A549 (cell line): ENCODE results near the gene FRMD4A.

Source experiments
- FOSL2 ChIP-seq, 2 experiments: fragments of 450-650 bp in 1 of 2; fragments of >200 bp in 1 of 2; sonication (Bioruptor Twin) in 1 of 2; formaldehyde crosslinking; IDR thresholded peaks; 2 replicates each; pipeline versions ENCODE4 v1.5.0 to v1.6.1; 2016 to 2020; ENCODE audit warnings: mild to moderate bottlenecking in 1 of 2, moderate library complexity in 1 of 2
- KDM1A ChIP-seq: fragments of 200-600 bp; sonication (generic); IDR thresholded peaks from 2 replicates; pipeline ENCODE4 v1.6.1; 2016; ENCODE audit warnings: low read depth, mild to moderate bottlenecking
- MAZ ChIP-seq: fragments of 150-350 bp; IDR thresholded peaks from 2 replicates; pipeline ENCODE4 v1.6.1; 2014; ENCODE audit warnings: antibody characterized with exemption, low read depth, low read length, borderline replicate concordance
- POLR2A ChIP-seq: IDR thresholded peaks from 2 replicates; pipeline ENCODE4 v1.6.1; 2012; ENCODE audit warnings: mild to moderate bottlenecking, low read length
- TF ChIP-seq, protein P1 (sequence below): fragments of >200 bp; sonication (Bioruptor Twin); formaldehyde crosslinking; IDR thresholded peaks from 3 replicates; pipeline ENCODE4 v1.5.1; 2016
- TF ChIP-seq, protein P2 (sequence below): fragments of 450-650 bp; IDR thresholded peaks from 2 replicates; pipeline ENCODE4 v1.6.1; 2014; ENCODE audit warnings: antibody characterized with exemption

DNA sequence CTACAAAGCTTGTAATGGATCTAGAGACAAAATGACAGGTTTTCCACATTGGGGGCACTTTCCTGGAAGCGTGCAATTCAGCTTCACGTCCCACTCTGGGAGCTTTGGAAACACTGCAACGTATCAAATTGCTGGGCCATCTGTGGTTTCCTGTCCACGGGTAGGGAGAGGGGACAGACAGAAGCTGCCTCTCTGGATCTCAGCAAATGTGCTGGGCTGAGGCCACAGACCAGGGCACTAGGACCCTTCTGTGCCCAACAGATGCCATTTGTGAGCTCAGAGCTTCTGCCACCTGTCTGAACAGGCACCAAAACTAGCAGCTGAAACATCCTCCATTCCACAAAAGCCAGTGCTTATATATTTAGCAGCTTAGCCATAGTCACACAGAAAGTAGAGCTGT, 40.9 kb upstream of the FRMD4A start:
- TF ChIP-seq, protein P1, sequence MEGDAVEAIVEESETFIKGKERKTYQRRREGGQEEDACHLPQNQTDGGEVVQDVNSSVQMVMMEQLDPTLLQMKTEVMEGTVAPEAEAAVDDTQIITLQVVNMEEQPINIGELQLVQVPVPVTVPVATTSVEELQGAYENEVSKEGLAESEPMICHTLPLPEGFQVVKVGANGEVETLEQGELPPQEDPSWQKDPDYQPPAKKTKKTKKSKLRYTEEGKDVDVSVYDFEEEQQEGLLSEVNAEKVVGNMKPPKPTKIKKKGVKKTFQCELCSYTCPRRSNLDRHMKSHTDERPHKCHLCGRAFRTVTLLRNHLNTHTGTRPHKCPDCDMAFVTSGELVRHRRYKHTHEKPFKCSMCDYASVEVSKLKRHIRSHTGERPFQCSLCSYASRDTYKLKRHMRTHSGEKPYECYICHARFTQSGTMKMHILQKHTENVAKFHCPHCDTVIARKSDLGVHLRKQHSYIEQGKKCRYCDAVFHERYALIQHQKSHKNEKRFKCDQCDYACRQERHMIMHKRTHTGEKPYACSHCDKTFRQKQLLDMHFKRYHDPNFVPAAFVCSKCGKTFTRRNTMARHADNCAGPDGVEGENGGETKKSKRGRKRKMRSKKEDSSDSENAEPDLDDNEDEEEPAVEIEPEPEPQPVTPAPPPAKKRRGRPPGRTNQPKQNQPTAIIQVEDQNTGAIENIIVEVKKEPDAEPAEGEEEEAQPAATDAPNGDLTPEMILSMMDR, result no peak
- TF ChIP-seq, protein P2, sequence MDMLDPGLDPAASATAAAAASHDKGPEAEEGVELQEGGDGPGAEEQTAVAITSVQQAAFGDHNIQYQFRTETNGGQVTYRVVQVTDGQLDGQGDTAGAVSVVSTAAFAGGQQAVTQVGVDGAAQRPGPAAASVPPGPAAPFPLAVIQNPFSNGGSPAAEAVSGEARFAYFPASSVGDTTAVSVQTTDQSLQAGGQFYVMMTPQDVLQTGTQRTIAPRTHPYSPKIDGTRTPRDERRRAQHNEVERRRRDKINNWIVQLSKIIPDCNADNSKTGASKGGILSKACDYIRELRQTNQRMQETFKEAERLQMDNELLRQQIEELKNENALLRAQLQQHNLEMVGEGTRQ, result no peak
- TF ChIP-seq POLR2A, result no peak
- no peak for TF ChIP-seq FOSL2 (IDR thresholded peaks at IDR 0.05)
- no peak for TF ChIP-seq FOSL2 (CRISPR knock-in tag; IDR thresholded peaks at IDR 0.05)
- TF ChIP-seq MAZ, result no peak
- TF ChIP-seq KDM1A, result no peak
